A549 (cell line): Measurements from ENCODE around the gene ATP8A2.

Source experiments
- BHLHE40 ChIP-seq: IDR thresholded peaks from 2 replicates; pipeline ENCODE4 v1.6.1; 2012; ENCODE audit warnings: low read depth, low read length, inconsistent platforms
- CHD2 ChIP-seq: fragments of 150-350 bp; IDR thresholded peaks from 2 replicates; pipeline ENCODE4 v1.6.1; 2014; ENCODE audit warnings: low read length; ENCODE audit not compliant: partially characterized antibody
- CTCF ChIP-seq: fragments of >200 bp; sonication (Bioruptor Twin); formaldehyde crosslinking; IDR thresholded peaks from 3 replicates; pipeline ENCODE4 v1.5.1; 2016
- EP300 ChIP-seq, 2 experiments: fragments of >200 bp; sonication (Bioruptor Twin); formaldehyde crosslinking; IDR thresholded peaks; 2 replicates in 1 of 2; 3 replicates in 1 of 2; pipeline ENCODE4 v1.6.1; 2016 to 2017
- HMGXB4 ChIP-seq: fragments of 250-450 bp; sonication (Bioruptor Pico); IDR thresholded peaks from 2 replicates; pipeline ENCODE4 v1.5.0; 2021; ENCODE audit warnings: mild to moderate bottlenecking, moderate library complexity, borderline replicate concordance
- JUN ChIP-seq, 2 experiments: fragments of >200 bp; sonication (Bioruptor Twin); formaldehyde crosslinking; IDR thresholded peaks; 2 replicates in 1 of 2; 3 replicates in 1 of 2; pipeline ENCODE4 v1.6.1; 2016 to 2017
- RAD21 ChIP-seq, 2 experiments: fragments of >200 bp in 1 of 2; sonication (Bioruptor Twin) in 1 of 2; formaldehyde crosslinking in 1 of 2; IDR thresholded peaks in 1 of 2; conservative IDR thresholded peaks in 1 of 2; 2 replicates in 1 of 2; 3 replicates in 1 of 2; pipeline ENCODE4 v1.6.1; 2012 to 2018; ENCODE audit warnings: inconsistent platforms in 1 of 2
- REST ChIP-seq: fragments of 200-600 bp; sonication (generic); IDR thresholded peaks from 2 replicates; pipeline ENCODE4 v1.6.1; 2016; ENCODE audit warnings: antibody characterized with exemption, mild to moderate bottlenecking, moderate library complexity
- SMC3 ChIP-seq: fragments of >200 bp; sonication (Bioruptor Twin); formaldehyde crosslinking; IDR thresholded peaks from 3 replicates; pipeline ENCODE4 v1.6.1; 2018; ENCODE audit warnings: inconsistent platforms
- TF ChIP-seq, protein P1 (sequence below): fragments of >200 bp; sonication (Bioruptor Twin); formaldehyde crosslinking; IDR thresholded peaks from 2 replicates; pipeline ENCODE4 v1.6.1; 2016
- TF ChIP-seq, protein P2 (sequence below): fragments of 450-650 bp; IDR thresholded peaks from 2 replicates; pipeline ENCODE4 v1.6.1; 2014; ENCODE audit warnings: antibody characterized with exemption

- TF ChIP-seq CTCF (no peak), RAD21 (conservative IDR thresholded peaks at IDR 0.05 in 1 of 2, IDR thresholded peaks at IDR 0.05 in 1 of 2) (no peak), REST (no peak), EP300 (IDR thresholded peaks at IDR 0.05) (no peak), HMGXB4 (no peak), BHLHE40 (no peak), JUN (IDR thresholded peaks at IDR 0.05) (no peak), CHD2 (no peak), SMC3 (no peak)
- TF ChIP-seq, protein P1, sequence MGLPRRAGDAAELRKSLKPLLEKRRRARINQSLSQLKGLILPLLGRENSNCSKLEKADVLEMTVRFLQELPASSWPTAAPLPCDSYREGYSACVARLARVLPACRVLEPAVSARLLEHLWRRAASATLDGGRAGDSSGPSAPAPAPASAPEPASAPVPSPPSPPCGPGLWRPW, result no peak
- TF ChIP-seq, protein P2, sequence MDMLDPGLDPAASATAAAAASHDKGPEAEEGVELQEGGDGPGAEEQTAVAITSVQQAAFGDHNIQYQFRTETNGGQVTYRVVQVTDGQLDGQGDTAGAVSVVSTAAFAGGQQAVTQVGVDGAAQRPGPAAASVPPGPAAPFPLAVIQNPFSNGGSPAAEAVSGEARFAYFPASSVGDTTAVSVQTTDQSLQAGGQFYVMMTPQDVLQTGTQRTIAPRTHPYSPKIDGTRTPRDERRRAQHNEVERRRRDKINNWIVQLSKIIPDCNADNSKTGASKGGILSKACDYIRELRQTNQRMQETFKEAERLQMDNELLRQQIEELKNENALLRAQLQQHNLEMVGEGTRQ, result no peak
These were observed 686.9 kb downstream of the ATP8A2 start for GRCh38 chr13:26058704-26059103.
